ENCODE results near the gene PREX1. TPM values are rescaled to one million over a fixed set of nuclear protein-coding genes. Genes with fewer than 3 reads are reported as not detected.

Gene PREX1
- total RNA-seq, 2 donors from 2014 or later: 16.0 to 17.4 TPM

- no peak for ATAC-seq
- intact Hi-C loops (cut with DNase I): no loop called here
- no peak for DNase-seq
Measured at GRCh38 chr20:48720256-48720985, 107.4 kb downstream of the PREX1 start.

DNA sequence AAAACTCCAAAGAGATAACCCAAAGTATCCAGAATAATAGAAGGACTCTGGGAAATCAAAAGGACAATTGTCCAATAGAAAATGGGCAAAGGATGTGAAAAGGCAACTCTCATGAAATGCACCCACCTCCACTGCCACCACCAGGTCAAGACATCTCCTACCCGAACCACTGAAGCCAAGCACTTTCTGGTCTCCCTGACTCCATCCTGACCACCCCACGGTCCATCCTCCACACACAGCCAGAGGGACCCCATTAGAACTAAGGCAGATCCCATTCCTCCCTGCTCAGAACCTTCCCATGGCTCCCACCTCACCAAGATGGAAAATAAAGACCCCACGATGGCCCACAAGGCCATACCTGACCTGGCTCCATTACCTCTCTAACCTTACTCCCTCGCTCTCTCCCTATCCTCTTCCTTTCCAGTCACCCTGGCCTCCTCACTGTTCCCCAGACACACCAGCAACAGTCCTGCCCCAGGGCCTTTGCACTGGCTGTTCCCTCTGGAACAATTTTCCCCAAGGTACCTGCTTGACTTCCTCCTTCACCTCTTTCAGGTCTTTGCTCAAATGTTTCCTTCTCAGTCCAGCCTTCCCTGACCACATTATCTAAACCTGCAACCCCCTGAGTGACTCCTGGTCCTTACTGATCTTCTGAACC lies 108.1 kb downstream of the PREX1 start:
- ATAC-seq: no peak
- no peak for DNase-seq
- intact Hi-C loops (cut with DNase I): no loop called here

GRCh38 chr20:48718786-48719578 lies 108.8 kb downstream of the PREX1 start:
- intact Hi-C loops (cut with DNase I): no loop called here

DNA sequence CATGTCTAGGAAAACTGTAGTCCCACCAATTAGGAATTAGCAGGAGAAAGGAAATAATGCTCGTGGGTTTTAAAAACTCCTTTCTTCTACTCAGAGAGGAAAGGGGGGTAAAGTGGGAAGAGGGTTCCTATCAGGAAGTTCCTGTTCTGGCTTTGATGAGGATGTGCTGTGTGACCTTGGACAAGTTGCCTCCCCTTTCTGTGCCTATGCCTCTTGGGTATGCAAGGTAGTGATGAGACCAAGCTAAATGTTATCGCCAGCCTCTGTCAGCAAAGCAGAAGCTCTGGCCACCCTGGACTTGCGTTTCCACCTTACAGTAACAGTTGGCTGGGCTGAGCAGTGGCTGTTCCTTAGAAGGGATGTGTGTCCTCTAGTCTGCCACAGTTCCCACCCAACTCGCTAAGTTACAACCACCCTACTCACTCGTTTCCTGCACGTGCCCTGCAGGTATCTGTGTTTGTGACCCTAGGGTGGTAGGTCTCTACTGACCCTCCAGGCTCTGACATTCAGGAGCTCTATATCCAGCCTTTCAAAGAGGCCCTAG lies 110.0 kb downstream of the PREX1 start:
- no peak for ATAC-seq
- DNase-seq: no peak
- intact Hi-C loops (cut with DNase I): no loop called here

More at GRCh38 chr20:48718786-48719578, 108.8 kb downstream of the PREX1 start:
- ATAC-seq: peak; percentile 10 to 33
- DNase-seq: no peak

DNA sequence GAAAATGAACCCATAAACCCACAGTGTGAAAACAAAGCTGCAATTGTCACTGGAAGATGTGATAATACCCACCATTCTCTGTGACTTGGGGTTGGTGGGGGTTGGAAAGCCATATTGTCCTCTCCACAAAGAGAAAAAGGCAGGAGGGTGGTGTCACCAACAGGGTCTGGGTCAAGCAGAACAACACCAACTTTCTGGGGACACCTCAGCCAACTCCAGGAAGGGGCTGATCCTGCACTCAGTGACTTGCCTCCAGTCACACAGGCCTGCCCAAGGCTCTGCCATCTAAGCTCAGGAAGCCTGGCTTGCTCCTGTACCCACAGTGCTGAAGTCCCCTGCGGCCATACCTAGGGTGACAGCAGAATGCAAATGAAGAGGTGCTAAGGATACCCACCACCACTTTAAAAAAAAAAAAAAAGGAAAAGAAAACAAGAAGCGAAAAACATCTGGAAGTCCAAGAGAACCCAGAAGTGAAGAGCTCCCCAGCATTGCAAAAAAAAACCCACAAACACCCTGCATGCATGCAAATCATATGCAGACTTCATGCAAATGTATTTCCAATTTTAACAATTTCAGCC lies 110.6 kb downstream of the PREX1 start:
- no peak for DNase-seq
- no peak for ATAC-seq
- intact Hi-C loops (cut with DNase I): no loop called here

GRCh38 chr20:48716541-48716940 lies 111.3 kb downstream of the PREX1 start:
- intact Hi-C loops (cut with DNase I): no loop called here
- ATAC-seq (no peak), DNase-seq (no peak)

GRCh38 chr20:48716086-48716485 lies 111.7 kb downstream of the PREX1 start:
- ATAC-seq (peak in 1 of 2 donors; percentile 42), DNase-seq (no peak)
- intact Hi-C loops (cut with DNase I): no loop called here

DNA sequence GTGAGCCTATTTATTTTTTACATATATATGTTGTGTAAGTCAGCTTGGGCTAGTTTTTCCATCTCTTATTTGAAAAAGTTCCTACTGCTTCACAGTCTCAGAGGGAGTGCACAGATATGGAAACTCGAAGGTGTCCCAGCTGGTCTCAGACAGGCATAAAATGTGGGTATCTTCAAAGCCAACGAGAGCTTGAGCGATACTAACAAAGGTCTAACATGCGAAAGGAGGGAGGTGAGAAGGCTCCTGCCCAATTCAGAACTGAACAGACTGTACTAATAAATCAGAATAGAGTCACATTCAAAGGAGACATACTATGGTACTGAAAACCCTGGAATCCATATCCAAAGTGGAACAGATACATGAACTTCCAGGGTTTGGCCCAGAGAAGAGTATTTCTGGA lies 113.0 kb downstream of the PREX1 start:
- no peak for ATAC-seq

DNA sequence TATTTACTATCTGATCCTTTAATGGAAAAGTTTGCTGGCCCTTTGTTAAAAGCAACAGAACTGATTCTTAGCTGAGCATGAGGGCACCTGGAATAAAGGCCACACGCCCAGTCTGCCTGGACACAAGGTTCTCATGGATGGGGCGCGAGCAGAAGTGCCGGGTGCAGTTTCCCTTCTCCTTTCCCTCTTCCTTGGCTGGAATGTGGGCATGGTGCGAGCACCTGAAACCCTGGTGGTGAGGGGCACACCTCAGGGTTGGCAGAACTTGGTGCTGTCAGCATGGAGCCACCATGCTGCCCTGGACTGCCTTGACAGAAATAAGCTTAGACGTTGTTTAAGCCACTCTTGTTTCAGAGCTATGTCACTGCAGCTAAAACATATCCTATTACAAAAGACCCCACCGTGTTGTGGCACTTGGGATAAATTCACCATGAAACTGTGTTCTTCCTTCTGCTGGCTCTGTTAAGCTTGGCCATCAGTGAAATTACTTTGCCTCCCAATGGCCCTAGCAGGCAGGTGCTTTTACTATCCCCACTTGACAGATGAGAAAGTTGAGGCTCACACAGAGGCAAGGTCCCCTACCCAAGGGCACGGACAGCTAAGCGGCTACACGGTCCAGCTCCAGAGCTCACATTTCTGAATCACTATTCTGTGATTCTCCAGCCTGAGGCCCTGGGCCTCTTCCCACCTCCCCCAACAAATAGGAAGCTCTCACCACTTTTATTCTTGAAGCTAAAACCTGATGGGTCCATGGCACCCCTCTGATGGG lies 115.9 kb downstream of the PREX1 start:
- ATAC-seq (no peak), DNase-seq (no peak)
- intact Hi-C loops (cut with DNase I): no loop called here

More for the DNA sequence above, 113.0 kb downstream of the PREX1 start:
- intact Hi-C loops (cut with DNase I): no loop called here
- no peak for DNase-seq

DNA sequence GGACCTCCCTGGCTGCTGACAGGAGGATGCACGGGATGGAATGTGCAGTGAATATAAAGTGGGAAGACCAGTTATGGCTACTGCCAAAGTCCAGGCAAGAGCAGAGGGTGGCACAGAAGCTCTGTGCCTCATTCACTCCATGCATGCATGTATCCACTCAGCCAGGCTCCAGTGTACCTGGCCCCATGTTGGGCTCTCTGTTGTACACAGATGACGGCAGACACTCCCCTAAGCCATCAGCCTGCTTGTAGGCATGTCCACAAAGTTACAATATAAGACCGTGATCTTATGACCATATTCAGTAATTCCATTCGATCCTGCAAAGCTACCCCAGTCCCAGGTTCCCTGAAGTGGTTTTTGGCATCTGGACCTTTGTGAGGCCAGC lies 116.8 kb downstream of the PREX1 start:
- DNase-seq: no peak
- intact Hi-C loops (cut with DNase I): no loop called here
- no peak for ATAC-seq

DNA sequence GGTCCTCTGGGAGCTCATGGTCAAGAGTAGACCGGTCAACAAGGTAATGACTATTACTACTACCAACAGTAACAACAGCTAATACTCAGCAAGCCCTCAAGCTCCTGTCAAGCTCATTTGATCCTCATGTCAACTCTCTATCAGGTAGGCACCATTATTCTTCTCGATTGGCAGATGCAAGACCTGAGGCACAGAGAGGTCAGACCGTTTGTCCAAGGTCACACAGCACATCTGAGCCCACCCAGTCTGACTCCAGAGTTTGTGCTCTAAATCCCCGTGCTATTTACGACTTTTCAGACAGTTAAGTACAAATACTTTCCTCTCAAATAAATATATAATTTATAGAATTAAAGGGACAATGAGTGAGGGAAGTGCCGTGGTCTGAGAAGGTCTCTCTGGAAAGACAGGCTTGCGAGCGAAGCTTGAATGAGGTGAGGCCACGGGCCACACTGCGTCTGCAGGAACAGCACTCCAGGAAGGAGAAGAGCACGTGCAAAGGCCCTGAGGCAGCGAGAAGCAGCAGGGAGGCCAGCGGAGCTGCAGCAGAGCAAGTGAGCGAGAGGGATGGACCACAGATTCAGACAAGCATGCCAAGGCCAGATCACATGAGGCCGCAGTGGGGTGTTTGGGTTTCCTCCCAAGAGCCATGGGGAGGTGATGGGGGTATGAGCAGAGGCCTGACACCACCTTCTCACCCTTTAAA lies 117.3 kb downstream of the PREX1 start:
- DNase-seq: no peak
- no peak for ATAC-seq
- intact Hi-C loops (cut with DNase I): no loop called here

DNA sequence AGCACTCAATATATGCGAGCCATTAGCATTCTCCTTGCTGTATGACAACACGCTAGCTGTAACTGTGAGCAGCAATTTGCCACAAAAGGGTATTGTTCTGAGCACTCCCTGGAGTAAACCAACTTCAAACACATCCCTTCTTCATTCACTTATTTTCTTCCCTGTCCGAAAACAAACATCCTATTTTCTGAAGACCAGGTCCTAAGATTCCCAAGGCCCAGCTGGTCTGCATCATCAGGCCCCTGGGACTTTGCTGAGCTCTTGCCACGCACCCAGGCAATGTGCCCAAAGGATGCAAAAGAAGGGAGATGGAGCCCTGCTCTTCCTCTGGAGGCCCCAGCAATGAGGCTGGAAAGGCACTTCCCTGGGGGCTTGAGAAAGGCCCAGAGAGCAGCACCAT lies 118.1 kb downstream of the PREX1 start:
- no peak for DNase-seq
- ATAC-seq: no peak
- intact Hi-C loops (cut with DNase I): no loop called here

- intact Hi-C loops (cut with DNase I): no loop called here
- ATAC-seq (no peak), DNase-seq (no peak)
Measured at GRCh38 chr20:48709058-48709691, 118.6 kb downstream of the PREX1 start.

DNA sequence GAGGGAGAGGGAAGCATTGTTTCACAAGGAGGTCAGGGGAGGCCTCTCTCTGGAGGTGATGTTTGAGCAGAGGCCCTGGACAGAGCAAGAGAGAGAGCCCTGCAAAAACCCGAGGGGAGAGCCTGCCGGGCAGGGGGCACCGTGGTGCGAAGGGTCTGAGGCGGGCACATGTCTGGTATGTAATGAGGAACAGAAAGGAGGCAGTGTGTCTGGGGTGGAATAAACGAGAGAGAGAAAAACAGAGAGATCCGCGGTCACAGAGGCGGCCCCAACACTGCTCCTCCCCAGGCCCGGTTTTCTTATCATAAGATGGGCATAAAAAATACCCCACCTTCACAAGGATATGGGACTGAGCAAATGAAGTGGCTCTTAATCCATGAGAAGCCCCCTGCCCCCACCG lies 119.2 kb downstream of the PREX1 start:
- ATAC-seq (no peak), DNase-seq (no peak)
- intact Hi-C loops (cut with DNase I): no loop called here

DNA sequence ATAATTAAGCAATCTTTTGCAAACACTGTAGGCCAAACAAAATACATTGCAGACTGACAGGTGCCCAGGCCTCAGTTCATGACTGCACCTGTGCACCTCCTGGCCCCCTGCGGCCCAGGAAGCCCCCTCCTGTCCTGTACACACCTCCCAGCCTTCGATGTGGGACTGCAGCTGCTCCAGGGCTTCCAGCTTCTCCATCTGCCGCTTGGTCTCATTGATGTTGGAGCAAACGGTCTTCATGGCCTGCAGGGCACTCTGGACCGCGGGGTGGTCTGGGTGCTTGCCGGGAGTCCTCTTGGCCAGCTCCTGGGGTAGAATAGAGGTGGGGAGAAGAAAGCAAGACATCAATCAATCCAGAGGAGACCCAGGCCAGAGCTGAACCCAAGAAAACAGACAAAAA lies 119.7 kb downstream of the PREX1 start:
- intact Hi-C loops (cut with DNase I): no loop called here
- DNase-seq (no peak), ATAC-seq (no peak)

DNA sequence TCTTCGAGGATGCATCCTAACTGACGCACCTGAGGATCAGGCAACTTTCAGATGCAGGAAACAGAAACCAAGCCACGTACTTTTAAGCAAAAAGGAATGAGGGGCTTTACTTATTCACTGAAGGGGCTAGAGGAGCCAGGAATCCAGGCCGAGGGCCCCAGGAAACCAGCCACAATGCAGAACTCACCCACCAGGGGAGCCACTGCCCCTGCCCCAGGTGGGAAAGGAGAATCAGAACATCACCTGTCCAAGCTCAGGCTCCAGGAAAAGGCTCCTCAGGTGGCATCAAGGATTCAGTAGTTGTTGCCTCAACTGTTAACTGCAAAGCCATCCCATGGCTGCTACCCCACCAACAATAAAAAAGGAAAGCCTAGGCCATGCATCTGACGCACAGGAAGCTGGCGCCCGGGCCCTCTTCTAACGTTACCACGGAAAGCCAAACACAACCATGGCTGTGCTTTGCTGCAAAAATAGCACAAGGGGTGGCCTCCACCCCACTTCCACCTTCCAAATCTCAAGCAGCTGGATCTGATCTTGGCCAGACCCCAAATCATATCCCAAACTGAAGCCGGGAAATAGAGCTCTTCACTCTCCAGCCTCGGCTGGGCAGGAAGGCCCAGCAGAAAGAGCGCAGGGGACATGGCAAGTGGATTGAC lies 121.0 kb downstream of the PREX1 start:
- DNase-seq (peak; percentile 57), ATAC-seq (peak; percentile 25 to 28)
- intact Hi-C loops (cut with DNase I): no loop called here

GRCh38 chr20:48706116-48706656 lies 121.6 kb downstream of the PREX1 start:
- peak in 1 of 2 donors; percentile 21 for ATAC-seq
- no peak for DNase-seq

More at GRCh38 chr20:48706116-48706656, 121.6 kb downstream of the PREX1 start:
- intact Hi-C loops (cut with DNase I): no loop called here
